ENCODE results near the gene COMMD9. TPM values are rescaled to one million over a fixed set of nuclear protein-coding genes. Genes with fewer than 3 reads are reported as not detected.
A peak's percentile ranks its signal among the peaks of the same experiment; 100 is the strongest.

The COMMD9 gene
- polyA plus RNA-seq (2013): 55.0 and 60.3 TPM in 2 replicates

DNA sequence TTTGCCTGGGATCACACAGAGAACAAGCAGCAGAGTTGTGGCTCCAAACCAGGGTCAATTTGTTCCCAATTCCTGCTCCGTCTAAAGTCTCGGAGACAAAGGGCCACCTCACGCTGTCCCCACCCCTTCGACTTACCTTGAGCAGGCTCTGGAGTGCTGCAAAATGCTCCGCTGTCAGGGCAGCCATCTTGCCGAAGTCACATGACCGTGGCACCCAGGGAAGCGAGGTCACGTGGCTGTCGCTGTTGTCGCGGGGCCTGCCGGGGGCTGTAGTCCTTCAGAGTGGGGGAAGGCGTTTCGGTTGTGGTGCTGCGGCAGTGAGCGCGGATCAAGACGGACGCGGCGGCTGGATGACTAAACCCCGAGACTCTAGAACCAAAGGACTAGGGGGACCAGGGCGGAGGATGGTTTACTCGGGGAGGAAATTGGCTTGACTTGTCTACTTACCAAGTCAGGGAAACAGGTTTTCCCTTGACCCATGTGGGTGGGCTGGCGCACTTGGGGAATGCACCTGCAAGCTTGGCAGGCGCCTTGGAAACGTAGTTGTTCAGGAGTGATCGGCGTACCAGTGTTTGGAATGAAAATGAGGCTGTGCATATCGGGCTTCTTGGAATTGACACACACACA lies at the start of gene COMMD9:
COMMD9 (minus strand) TSS at position 199 of the 627 bp plus-strand sequence; CDS start at position 187, 12 bp downstream.
- Histone ChIP-seq H4K8ac (ENCODE audit: low read depth, low read length) (peak within 1 kb of the TSS; percentile 77), H4K91ac (ENCODE audit: low read depth, low read length) (no peak within 1 kb of the TSS), H3K27ac (ENCODE audit: low read depth, low read length) (no peak within 1 kb of the TSS)

GRCh38 chr11:36333897-36334296 lies 44.7 kb upstream of the COMMD9 start:
- no CpG with 5 or more reads among the region's 2 CpGs for WGBS (ENCODE audit: extremely low coverage, insufficient coverage, insufficient read length)
- H3K14ac ChIP-seq (ENCODE audit: low read length): no peak overlapping the region

More for the DNA sequence above, at the start of gene COMMD9:
- Histone ChIP-seq H3K9ac (ENCODE audit: low read length) (peak within 1 kb of the TSS; percentile 81), H2BK120ac (ENCODE audit: insufficient read depth, low read length, poor library complexity) (no peak within 1 kb of the TSS), H3K4me1 (ENCODE audit: control insufficient read depth in 1 of 2, insufficient read depth in 2 of 2, low read length in 2 of 2) (peaks cover 0 to 2% of the 10 kb centered on the region in 2 experiments), H3K23ac (ENCODE audit: low read length) (no peak within 1 kb of the TSS), H3K9me3 (ENCODE audit: insufficient read depth, low read depth, low read length) (no peaks in the 10 kb centered on the region), H3K18ac (ENCODE audit: low read length) (no peak within 1 kb of the TSS), H2AFZ (ENCODE audit: insufficient read depth, low read length, poor library complexity) (peak within 1 kb of the TSS; percentile 67), H3K79me1 (ENCODE audit: low read length) (no peaks in the 10 kb centered on the region), H3K4me3 (ENCODE audit: low read depth, low read length) (peak within 1 kb of the TSS; percentile 81), H3K36me3 (ENCODE audit: control insufficient read depth in 1 of 2, insufficient read depth in 2 of 2, low read length in 2 of 2) (no peaks in the 10 kb centered on the region), H2BK5ac (ENCODE audit: low read depth, low read length, poor library complexity) (no peak within 1 kb of the TSS), H3K27me3 (ENCODE audit: insufficient read depth, low read length) (no peaks in the 10 kb centered on the region), H3K79me2 (ENCODE audit: control insufficient read depth, insufficient read depth, low read length, poor library complexity) (no peaks in the 10 kb centered on the region), H4K12ac (ENCODE audit: low read depth, low read length) (no peak within 1 kb of the TSS), H3K4me2 (ENCODE audit: low read length) (peak within 1 kb of the TSS; percentile 96), H2AK5ac (ENCODE audit: low read length) (no peak within 1 kb of the TSS), H3K14ac (ENCODE audit: low read length) (peak within 1 kb of the TSS; percentile 29), H3K4ac (ENCODE audit: low read depth, low read length) (no peak within 1 kb of the TSS), H2BK12ac (ENCODE audit: low read length) (no peak within 1 kb of the TSS)
- DNase-seq: peak; percentile 93 to 95
- no CpG with 5 or more reads among the region's 31 CpGs for WGBS (ENCODE audit: extremely low coverage, insufficient coverage, insufficient read length)

GRCh38 chr11:36333468-36333867 lies 44.2 kb upstream of the COMMD9 start:
- no peaks in the 10 kb centered on the region for H3K27me3 ChIP-seq (ENCODE audit: insufficient read depth, low read length)
- no peaks in the 10 kb centered on the region for H3K79me1 ChIP-seq (ENCODE audit: low read length)
- no peaks in the 10 kb centered on the region for H3K4me1 ChIP-seq (ENCODE audit: control insufficient read depth in 1 of 2, insufficient read depth in 2 of 2, low read length in 2 of 2)
- H3K4ac ChIP-seq (ENCODE audit: low read depth, low read length): no peak overlapping the region
- no peak overlapping the region for H4K12ac ChIP-seq (ENCODE audit: low read depth, low read length)
- no CpG with 5 or more reads among the region's 1 CpG for WGBS (ENCODE audit: extremely low coverage, insufficient coverage, insufficient read length)
- H2BK120ac ChIP-seq (ENCODE audit: insufficient read depth, low read length, poor library complexity): no peak overlapping the region
- H2BK12ac ChIP-seq (ENCODE audit: low read length): no peak overlapping the region
- H3K4me3 ChIP-seq (ENCODE audit: low read depth, low read length): no peak overlapping the region
- H2BK5ac ChIP-seq (ENCODE audit: low read depth, low read length, poor library complexity): no peak overlapping the region
- H3K27ac ChIP-seq (ENCODE audit: low read depth, low read length): no peak overlapping the region
- H4K91ac ChIP-seq (ENCODE audit: low read depth, low read length): no peak overlapping the region
- H3K18ac ChIP-seq (ENCODE audit: low read length): no peak overlapping the region
- no peak for DNase-seq
- H4K8ac ChIP-seq (ENCODE audit: low read depth, low read length): no peak overlapping the region
- no peak overlapping the region for H3K23ac ChIP-seq (ENCODE audit: low read length)
- no peak overlapping the region for H2AK5ac ChIP-seq (ENCODE audit: low read length)
- H3K9me3 ChIP-seq (ENCODE audit: insufficient read depth, low read depth, low read length): no peaks in the 10 kb centered on the region
- H3K14ac ChIP-seq (ENCODE audit: low read length): no peak overlapping the region
- H3K4me2 ChIP-seq (ENCODE audit: low read length): no peak overlapping the region
- H2AFZ ChIP-seq (ENCODE audit: insufficient read depth, low read length, poor library complexity): no peak overlapping the region
- H3K9ac ChIP-seq (ENCODE audit: low read length): no peak overlapping the region
- no peaks in the 10 kb centered on the region for H3K36me3 ChIP-seq (ENCODE audit: control insufficient read depth in 1 of 2, insufficient read depth in 2 of 2, low read length in 2 of 2)
- no peaks in the 10 kb centered on the region for H3K79me2 ChIP-seq (ENCODE audit: control insufficient read depth, insufficient read depth, low read length, poor library complexity)

More at GRCh38 chr11:36333897-36334296, 44.7 kb upstream of the COMMD9 start:
- Histone ChIP-seq H2BK5ac (ENCODE audit: low read depth, low read length, poor library complexity) (no peak overlapping the region), H2BK120ac (ENCODE audit: insufficient read depth, low read length, poor library complexity) (no peak overlapping the region), H4K91ac (ENCODE audit: low read depth, low read length) (no peak overlapping the region), H3K9me3 (ENCODE audit: insufficient read depth, low read depth, low read length) (no peaks in the 10 kb centered on the region), H3K79me2 (ENCODE audit: control insufficient read depth, insufficient read depth, low read length, poor library complexity) (no peaks in the 10 kb centered on the region), H3K79me1 (ENCODE audit: low read length) (no peaks in the 10 kb centered on the region), H4K8ac (ENCODE audit: low read depth, low read length) (no peak overlapping the region), H3K4me3 (ENCODE audit: low read depth, low read length) (no peak overlapping the region), H3K23ac (ENCODE audit: low read length) (no peak overlapping the region), H3K27ac (ENCODE audit: low read depth, low read length) (no peak overlapping the region), H3K27me3 (ENCODE audit: insufficient read depth, low read length) (no peaks in the 10 kb centered on the region), H3K18ac (ENCODE audit: low read length) (no peak overlapping the region), H2BK12ac (ENCODE audit: low read length) (no peak overlapping the region), H3K4ac (ENCODE audit: low read depth, low read length) (no peak overlapping the region), H3K4me1 (ENCODE audit: control insufficient read depth in 1 of 2, insufficient read depth in 2 of 2, low read length in 2 of 2) (no peaks in the 10 kb centered on the region), H4K12ac (ENCODE audit: low read depth, low read length) (no peak overlapping the region), H3K36me3 (ENCODE audit: control insufficient read depth in 1 of 2, insufficient read depth in 2 of 2, low read length in 2 of 2) (no peaks in the 10 kb centered on the region), H3K4me2 (ENCODE audit: low read length) (no peak overlapping the region), H2AFZ (ENCODE audit: insufficient read depth, low read length, poor library complexity) (no peak overlapping the region), H3K9ac (ENCODE audit: low read length) (no peak overlapping the region), H2AK5ac (ENCODE audit: low read length) (no peak overlapping the region)
- no peak for DNase-seq

- no peaks in the 10 kb centered on the region for H3K36me3 ChIP-seq (ENCODE audit: control insufficient read depth in 1 of 2, insufficient read depth in 2 of 2, low read length in 2 of 2)
- no peaks in the 10 kb centered on the region for H3K79me2 ChIP-seq (ENCODE audit: control insufficient read depth, insufficient read depth, low read length, poor library complexity)
- no peak overlapping the region for H4K91ac ChIP-seq (ENCODE audit: low read depth, low read length)
- DNase-seq: no peak
- no peak overlapping the region for H3K4ac ChIP-seq (ENCODE audit: low read depth, low read length)
- H3K4me2 ChIP-seq (ENCODE audit: low read length): no peak overlapping the region
- H4K8ac ChIP-seq (ENCODE audit: low read depth, low read length): no peak overlapping the region
- H3K4me1 ChIP-seq (ENCODE audit: control insufficient read depth in 1 of 2, insufficient read depth in 2 of 2, low read length in 2 of 2): peaks cover 0 to 3% of the 10 kb centered on the region in 2 experiments
- H3K9me3 ChIP-seq (ENCODE audit: insufficient read depth, low read depth, low read length): no peaks in the 10 kb centered on the region
- no peak overlapping the region for H4K12ac ChIP-seq (ENCODE audit: low read depth, low read length)
- H2AFZ ChIP-seq (ENCODE audit: insufficient read depth, low read length, poor library complexity): no peak overlapping the region
- no peaks in the 10 kb centered on the region for H3K27me3 ChIP-seq (ENCODE audit: insufficient read depth, low read length)
- no peak overlapping the region for H3K23ac ChIP-seq (ENCODE audit: low read length)
- WGBS (ENCODE audit: extremely low coverage, insufficient coverage, insufficient read length): no CpG with 5 or more reads among the region's 2 CpGs
- H2BK5ac ChIP-seq (ENCODE audit: low read depth, low read length, poor library complexity): no peak overlapping the region
- H2AK5ac ChIP-seq (ENCODE audit: low read length): no peak overlapping the region
- no peaks in the 10 kb centered on the region for H3K79me1 ChIP-seq (ENCODE audit: low read length)
- no peak overlapping the region for H3K4me3 ChIP-seq (ENCODE audit: low read depth, low read length)
- no peak overlapping the region for H3K27ac ChIP-seq (ENCODE audit: low read depth, low read length)
- no peak overlapping the region for H3K14ac ChIP-seq (ENCODE audit: low read length)
- H3K9ac ChIP-seq (ENCODE audit: low read length): no peak overlapping the region
- no peak overlapping the region for H2BK12ac ChIP-seq (ENCODE audit: low read length)
- no peak overlapping the region for H2BK120ac ChIP-seq (ENCODE audit: insufficient read depth, low read length, poor library complexity)
- H3K18ac ChIP-seq (ENCODE audit: low read length): no peak overlapping the region
Observed at GRCh38 chr11:36330411-36330810, 41.2 kb upstream of the COMMD9 start.

Data from trophoblast cell (in vitro differentiated cells and primary cell).